SK-N-SH (cell line): ENCODE measurements around the gene PGM2L1.
A peak's percentile ranks its signal among the peaks of the same experiment; 100 is the strongest.

Source experiments
- CTCF ChIP-seq: fragments of 200-600 bp; sonication (generic); IDR thresholded peaks from 2 replicates; pipeline ENCODE4 v1.6.1; 2017; ENCODE audit warnings: antibody characterized with exemption, mild to moderate bottlenecking, moderate library complexity
- EP300 ChIP-seq, 2 experiments: IDR thresholded peaks; 2 replicates each; pipeline versions ENCODE4 v1.4.0 to v1.6.1; 2012; ENCODE audit warnings: borderline replicate concordance in 1 of 2, low read depth in 1 of 2, low read length in 1 of 2
- FOSL2 ChIP-seq: IDR thresholded peaks from 2 replicates; pipeline ENCODE4 v1.4.0; 2012; ENCODE audit warnings: low read depth, mild to moderate bottlenecking, moderate library complexity, borderline replicate concordance
- GATA2 ChIP-seq: sonication (generic); formaldehyde crosslinking; IDR thresholded peaks from 2 replicates; pipeline ENCODE4 v1.5.0; 2020; ENCODE audit warnings: mild to moderate bottlenecking, missing genetic modification reagents
- IRF3 ChIP-seq: fragments of 150-350 bp; IDR thresholded peaks from 2 replicates; pipeline ENCODE4 v1.6.1; 2016; ENCODE audit warnings: mild to moderate bottlenecking, low read depth, low read length
- MXI1 ChIP-seq: IDR thresholded peaks from 2 replicates; pipeline ENCODE4 v1.6.1; 2012; ENCODE audit warnings: mild to moderate bottlenecking, low read depth, low read length, improper control_type of control experiment
- NFIC ChIP-seq: IDR thresholded peaks from 2 replicates; pipeline ENCODE4 v1.4.0; 2012; ENCODE audit warnings: borderline replicate concordance
- POLR2AphosphoS5 ChIP-seq: IDR thresholded peaks from 2 replicates; pipeline ENCODE4 v1.6.1; 2012; ENCODE audit warnings: low read depth, low read length
- RAD21 ChIP-seq: IDR thresholded peaks from 2 replicates; pipeline ENCODE4 v1.6.1; 2012; ENCODE audit warnings: mild to moderate bottlenecking, low read length
- SIN3A ChIP-seq: IDR thresholded peaks from 2 replicates; pipeline ENCODE4 v1.6.1; 2012; ENCODE audit warnings: low read depth, mild to moderate bottlenecking, low read length, moderate library complexity, borderline replicate concordance
- TAF1 ChIP-seq: IDR thresholded peaks from 2 replicates; pipeline ENCODE4 v1.6.1; 2012; ENCODE audit warnings: low read depth, mild to moderate bottlenecking, low read length, moderate library complexity, borderline replicate concordance

GRCh38 chr11:74321487-74322188 lies 76.6 kb downstream of the PGM2L1 start:
- TF ChIP-seq NFIC (no peak), EP300 (IDR thresholded peaks at IDR 0.05; ENCODE audit: borderline replicate concordance in 1 of 2, low read depth in 1 of 2, low read length in 1 of 2) (no peak), CTCF (peak; percentile 71), MXI1 (no peak), GATA2 (CRISPR knock-in tag) (no peak), FOSL2 (no peak), POLR2AphosphoS5 (no peak), RAD21 (peak; percentile 61), IRF3 (no peak), TAF1 (no peak), SIN3A (no peak)
